GM19328 (cell line): ENCODE data around the gene PRSS8.

Experiments
- ATAC-seq: cut with Tn5 transposase; IDR thresholded peaks from one replicate; pipeline ENCODE4 v1.9.1; 2021; ENCODE audit warnings: mild to moderate bottlenecking, moderate library complexity; ENCODE audit not compliant: unreplicated experiment

The PRSS8 gene

DNA sequence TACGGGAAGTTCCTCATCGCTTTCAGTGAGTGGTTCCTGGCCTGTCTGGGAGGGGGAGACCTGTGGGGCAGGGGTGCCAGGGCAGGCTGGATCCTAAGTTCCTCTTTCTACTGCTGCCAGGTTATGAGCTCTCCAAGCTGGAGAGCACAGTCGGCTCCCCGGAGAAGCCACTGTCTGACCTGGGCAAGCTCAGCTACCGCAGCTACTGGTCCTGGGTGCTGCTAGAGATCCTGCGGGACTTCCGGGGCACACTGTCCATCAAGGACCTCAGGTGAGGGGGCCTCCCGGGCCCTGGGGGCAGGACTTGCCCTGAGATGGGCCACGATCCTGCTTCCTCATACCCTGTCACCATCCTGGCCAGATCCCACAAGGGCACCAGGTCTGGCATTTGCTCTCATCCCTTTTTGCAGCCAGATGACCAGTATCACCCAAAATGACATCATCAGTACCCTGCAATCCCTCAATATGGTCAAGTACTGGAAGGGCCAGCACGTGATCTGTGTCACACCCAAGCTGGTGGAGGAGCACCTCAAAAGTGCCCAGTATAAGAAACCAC, 5.1 kb downstream of the PRSS8 start:
- no peak for ATAC-seq

DNA sequence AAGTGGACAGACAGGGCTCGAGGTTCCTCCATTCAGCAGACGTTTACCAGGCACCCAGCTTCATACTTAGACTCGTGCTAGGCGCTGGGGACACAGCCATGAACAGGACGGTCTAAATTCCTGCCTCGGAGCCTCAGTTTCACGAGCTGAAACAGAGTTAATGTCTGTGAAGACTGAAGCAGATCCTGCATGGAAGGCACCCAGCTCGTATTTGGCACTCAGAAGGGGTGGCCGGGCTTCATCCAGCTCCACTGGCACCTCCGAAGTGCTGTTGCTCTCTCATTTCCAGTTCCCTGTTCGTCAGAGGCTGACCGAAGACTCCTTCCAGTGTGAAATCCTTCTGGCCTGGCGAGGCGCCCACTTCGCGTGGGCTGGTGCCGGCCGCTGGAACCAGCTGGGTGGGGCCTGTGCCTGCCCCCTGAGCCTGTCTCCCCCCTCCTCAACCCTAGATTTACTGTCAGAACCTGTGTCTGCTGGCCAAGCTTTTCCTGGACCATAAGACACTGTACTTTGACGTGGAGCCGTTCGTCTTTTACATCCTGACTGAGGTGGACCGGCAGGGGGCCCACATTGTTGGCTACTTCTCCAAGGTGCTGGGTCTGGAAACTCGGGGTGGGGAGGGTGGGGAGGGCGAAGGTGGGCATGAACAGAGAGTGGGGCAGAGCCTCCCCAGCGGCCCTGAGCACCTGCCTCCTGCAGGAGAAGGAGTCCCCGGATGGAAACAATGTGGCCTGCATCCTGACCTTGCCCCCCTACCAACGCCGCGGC, 5.8 kb downstream of the PRSS8 start:
- ATAC-seq, result no peak

DNA sequence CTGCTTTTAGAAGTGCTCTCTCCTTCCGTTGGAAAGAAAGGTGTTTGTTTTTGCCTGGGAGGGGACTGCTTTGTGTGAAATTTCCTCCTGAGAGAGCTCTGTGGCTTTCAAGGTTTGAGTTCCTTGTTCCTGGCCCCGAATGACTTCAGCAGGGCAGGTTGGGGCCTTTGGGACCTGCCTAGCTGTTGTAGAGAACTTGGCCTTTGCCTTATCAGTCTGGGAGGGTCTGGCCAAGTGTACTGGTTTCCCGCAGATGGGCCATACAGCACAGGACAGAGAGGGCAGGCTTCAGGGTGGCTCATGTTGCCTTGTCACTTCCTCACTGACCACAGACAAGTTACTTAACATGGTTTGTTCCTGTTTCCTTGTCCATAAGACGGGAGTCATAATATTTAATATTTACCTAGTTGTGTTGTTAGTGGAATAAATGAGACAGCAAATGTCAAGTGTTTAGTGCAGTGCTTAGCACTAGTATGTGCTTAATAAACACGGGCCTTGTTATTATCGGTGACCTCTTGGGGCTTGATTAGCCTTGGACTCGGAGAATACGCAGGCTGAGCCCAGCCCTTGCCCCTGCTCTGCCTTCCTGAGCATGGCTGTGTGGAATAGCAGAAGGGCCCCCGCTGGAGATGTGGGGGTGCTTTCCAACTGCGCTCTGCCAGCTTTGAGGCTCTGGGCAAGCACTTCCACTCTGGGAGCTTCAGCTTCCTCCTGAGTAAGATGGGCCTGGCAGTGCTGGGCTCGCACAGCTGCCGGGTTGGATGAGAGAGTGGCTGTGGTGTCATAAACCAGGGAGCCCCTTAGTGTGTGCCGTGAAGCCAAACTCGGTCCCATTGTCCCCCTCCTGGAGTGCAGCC, 6.6 kb downstream of the PRSS8 start:
- no peak for ATAC-seq

DNA sequence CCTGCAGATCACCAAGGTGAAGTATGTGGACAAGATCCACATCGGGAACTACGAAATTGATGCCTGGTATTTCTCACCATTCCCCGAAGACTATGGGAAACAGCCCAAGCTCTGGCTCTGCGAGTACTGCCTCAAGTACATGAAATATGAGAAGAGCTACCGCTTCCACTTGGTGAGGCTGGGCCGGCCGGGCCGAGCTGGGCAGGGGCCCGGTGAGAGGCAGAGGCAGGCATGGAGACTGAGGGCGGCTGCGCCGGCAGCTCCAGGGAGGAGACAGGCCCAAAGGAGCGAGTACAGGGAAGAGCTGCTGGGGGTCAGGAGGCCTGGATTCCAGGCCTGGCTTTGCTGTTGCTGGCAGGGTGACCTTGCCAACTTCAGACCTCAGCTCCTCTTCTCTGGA, 8.3 kb downstream of the PRSS8 start:
- no peak for ATAC-seq

DNA sequence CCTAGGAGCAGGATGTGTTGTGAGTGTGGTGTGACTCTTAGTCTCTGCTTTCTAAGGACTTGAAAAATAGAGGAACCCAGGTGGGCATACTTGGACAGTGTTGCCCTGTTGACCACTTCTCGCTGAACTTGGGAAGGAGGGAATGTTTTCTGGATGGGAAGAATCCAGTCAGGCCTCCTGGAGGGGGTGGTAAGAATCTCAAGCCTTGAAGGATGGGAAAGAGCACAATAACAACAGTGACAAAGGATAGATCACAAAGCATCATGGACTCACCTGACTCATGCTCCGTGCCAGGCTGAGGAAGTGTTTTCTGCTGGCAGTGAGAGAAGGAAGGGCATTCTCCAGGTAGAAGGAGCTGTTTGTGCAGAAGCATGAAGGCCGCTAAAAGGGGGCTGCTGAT, 9.7 kb downstream of the PRSS8 start:
- no peak for ATAC-seq

DNA sequence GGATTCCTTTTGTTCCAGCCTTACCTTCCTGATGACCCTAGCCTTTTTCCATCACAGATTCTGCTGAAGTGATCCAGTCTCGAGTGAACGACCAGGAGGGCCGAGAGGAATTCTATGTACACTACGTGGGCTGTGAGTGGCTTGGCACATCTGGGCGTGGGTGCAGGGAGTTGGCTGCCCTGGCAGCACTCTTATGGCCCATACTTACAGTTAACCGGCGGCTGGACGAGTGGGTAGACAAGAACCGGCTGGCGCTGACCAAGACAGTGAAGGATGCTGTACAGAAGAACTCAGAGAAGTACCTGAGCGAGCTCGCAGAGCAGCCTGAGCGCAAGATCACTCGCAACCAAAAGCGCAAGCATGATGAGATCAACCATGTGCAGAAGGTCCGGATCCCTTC, 15.4 kb downstream of the PRSS8 start:
- no peak for ATAC-seq

DNA sequence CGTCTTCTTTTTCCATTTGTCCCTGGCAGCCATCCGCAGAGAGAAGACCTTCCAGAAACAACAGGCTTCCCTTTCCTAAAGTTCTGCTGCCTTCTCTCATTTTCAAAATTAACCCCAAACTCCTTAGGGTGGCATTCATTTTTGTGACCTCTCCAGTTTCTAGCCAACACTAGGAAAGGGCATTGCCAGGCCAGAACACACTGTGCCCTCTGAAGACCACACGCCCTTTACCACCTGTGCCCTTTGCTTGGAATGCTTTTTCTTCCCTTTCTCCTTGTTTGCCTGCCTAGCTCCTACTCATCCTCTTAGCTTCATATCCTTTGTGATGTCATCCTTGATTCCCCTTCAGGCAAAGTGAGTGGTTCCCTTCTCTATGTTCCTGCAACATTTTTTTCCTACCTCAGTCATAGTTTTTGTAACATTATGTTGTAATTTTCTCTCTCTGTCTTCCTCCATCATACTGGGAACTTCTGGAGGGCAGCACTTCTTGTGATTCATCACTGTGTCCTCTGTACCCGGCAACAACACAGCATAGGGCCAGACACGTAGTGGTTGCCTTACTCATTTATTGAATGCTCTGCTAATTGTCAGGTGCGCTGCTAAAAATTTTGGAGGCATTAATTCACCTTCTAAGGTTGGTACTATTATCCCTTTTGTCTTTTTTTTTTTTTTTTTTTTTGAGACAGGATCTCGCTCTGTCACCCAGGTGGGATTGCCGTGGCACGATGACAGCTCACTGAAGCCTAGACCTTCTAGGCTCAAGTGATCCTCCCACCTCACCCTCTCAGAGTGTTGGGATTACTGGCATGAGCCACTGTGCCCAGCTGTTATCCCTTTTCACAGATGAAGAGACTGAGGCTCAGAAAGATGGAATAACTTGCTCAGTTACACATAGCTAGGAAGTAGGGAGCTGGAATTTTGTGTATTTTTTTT, 17.0 kb downstream of the PRSS8 start:
- ATAC-seq, result no peak

DNA sequence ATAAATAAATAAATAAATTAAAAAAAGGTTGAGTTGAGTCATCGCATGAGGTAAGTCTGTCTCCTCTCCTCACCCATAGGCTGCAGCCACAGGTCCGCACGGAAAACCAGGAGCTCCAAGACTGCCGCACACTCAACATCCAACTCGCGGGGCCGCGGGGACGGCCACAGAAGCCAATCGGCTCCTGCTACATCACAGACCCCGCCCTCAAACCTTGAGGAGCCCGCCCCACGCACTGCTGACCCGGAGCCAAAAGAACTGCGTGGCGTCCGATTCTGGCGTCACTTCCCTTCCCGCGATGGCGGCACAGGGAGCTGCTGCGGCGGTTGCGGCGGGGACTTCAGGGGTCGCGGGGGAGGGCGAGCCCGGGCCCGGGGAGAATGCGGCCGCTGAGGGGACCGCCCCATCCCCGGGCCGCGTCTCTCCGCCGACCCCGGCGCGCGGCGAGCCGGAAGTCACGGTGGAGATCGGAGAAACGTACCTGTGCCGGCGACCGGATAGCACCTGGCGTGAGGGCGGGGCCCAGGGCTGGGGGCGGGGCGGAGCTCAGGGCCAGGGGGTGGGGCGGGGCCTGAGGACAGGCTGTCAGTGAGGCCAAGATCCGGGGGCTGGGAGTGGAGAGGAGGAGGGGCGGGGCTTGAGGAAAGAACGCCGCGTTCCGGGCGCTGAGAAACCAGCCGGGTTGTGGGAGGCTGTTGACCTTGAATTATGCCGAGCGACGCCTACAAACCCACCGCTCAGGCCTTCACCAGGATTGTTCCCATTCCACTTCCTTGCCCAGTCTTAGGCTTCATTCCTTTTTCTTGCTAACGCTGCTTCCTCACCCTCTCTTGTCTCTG, 17.9 kb downstream of the PRSS8 start, which contains the start of gene KAT8:
TSS of gene KAT8 (plus strand) at position 281 of the 839 bp plus-strand sequence. CDS start at position 299, 18 bp downstream.
- ATAC-seq, result peak; percentile 89

DNA sequence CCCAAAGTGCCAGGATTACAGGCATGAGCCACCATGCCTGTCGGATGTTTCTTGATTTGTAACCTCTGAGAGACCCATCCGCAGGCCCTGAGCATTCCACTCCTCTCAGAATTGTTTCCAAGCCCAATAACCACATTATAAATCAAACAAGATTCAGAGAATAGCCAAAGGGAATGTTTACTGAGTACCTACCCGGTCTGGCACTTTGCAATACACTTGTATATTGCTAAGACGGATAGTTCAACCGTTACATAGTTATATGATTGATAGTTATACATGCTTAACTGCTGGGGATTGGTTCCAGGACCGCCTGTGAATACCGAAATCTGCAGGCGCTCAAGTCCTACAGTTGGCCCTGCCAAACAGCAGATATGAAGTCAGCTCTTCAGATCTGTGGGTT, 21.1 kb downstream of the PRSS8 start:
- ATAC-seq, result no peak

DNA sequence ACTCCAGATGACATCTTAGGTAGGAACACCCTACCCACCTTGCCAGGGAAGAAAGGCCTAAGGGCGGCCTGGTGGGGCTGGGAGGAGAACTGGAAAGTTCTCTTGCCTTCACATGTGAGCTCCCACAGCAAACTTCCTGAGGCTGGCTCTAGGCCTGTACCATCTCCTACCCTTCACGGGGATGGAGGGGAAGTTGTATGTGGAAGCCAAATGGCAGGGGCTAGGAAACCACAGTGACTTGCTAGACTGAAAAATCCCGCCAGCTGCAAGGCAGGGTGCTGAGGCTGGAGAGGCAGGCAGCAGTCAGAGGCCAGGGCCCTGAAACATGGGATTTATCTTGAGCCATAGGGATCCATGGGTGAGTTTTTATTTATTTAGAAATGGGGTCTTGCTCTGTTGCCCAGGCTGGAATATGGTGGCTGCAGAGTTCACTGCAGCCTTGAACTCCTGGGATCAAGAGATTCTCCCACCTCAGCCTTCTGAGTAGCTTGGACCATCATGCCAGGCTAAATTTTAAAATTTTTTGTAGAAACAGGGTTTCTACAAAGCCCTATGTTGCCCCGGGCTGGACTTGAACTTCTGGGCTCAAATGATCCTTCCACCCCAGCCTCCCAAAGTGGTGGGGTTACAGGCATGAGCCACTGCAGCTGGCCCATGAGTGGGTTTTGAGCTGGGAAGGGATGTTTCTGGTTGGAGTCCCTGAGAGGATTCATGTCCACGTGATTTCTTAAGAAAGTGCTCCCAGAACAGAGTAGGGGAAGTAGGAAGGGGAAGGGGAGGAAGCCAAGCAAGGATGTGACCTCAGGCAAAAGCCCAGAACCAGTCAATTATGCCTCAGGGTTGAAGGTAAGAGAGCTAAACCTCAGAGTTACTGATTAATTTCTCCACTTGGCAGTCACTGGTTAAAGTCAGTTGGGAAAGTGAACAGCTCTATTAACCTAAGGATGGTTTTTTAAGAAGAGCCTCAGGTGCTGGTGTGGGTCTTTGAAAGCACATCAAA, 22.1 kb downstream of the PRSS8 start:
- ATAC-seq, result no peak

DNA sequence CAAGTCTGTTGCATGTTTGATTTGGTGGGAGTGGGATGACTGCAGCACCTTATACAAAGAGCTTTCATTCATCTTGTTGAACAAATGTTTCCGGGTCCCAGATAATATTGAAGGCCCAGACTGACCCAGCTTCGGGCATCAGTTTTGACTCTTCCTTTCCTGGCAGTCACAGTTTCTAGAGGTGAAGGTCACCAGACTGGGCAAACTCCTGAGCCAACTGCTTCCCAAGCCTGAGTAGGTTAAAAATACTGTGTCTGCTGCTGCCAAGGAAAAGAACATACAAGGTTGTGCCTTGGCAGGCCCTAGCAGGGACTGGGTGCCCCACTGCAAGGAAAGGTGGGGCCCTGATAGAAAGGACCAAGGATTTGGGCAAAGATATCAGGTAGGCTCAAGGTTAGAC, 22.8 kb downstream of the PRSS8 start:
- ATAC-seq, result no peak

DNA sequence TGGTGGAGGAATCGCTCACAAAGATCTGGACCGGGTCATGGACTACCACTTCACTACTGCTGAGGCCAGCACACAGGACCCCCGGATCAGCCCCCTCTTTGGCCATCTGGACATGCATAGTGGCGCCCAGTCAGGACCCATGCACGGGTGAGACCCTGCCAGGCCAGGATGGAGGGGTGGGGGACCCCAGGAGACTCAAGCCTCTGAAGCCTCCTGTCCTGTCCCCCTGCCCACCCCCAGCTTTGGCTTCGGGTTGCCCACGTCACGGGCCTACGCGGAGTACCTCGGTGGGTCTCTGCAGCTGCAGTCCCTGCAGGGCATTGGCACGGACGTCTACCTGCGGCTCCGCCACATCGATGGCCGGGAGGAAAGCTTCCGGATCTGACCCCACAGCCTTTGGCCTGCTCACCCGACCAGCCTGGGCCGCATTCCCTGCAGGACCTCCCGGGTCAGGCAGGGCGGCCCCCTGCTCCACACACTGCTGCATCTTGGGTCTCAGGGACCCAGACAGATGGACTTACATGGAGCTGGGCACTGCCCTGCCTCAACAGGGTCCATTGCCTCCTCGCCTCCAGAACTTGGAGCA, 23.6 kb downstream of the PRSS8 start:
- ATAC-seq, result no peak

DNA sequence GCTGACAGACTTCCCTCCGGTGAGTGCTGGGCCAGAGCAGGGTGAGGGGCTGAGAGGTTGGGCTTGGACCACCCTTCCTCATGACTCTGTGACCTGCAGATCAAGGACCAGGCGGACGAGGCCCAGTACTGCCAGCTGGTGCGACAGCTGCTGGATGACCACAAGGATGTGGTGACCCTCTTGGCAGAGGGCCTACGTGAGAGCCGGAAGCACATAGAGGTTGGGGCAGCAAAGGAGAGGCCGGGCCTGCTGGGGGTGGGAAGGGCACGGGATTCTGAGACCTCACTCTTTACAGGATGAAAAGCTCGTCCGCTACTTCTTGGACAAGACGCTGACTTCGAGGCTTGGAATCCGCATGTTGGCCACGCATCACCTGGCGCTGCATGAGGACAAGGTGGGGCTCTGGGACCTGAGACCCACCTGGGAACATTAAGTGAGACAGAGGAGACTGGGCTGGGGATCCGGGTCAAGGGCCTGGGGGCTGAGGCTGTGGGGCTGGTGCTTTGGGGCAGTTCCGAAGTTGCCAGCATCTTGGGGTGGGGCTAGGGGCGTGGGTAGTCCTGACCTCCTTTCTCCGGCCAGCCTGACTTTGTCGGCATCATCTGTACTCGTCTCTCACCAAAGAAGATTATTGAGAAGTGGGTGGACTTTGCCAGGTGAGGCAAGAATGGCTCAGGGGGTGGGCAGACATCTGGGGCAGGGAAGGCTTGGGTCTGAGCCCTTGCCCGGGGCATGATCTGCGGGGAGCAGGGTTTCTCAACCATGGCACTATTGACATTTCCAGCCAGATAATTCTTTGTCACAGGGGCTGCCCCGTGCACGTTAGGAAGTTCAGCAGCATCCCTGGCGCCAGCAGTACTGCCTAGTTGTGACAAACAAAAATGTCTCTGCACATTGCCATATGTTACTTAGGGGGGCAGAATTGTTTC, 25.2 kb downstream of the PRSS8 start:
- ATAC-seq, result no peak

DNA sequence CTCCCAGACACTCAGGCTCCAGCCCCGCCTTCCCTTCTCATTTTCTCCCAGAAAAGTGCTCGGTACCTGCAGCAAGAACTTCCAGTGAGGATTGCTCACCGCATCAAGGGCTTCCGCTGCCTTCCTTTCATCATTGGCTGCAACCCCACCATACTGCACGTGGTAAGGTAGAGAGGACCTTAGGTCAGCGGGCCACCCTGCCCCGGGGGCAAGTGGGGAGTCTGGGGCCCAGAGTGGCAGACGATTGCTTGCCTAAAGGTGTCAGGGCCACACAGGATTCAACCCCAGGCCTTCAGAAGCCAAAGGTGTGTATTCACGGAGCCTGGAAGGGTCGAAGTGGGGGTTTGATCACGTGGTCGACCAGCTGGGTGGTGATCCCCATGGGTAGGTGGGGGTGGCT, 25.9 kb downstream of the PRSS8 start:
- no peak for ATAC-seq

DNA sequence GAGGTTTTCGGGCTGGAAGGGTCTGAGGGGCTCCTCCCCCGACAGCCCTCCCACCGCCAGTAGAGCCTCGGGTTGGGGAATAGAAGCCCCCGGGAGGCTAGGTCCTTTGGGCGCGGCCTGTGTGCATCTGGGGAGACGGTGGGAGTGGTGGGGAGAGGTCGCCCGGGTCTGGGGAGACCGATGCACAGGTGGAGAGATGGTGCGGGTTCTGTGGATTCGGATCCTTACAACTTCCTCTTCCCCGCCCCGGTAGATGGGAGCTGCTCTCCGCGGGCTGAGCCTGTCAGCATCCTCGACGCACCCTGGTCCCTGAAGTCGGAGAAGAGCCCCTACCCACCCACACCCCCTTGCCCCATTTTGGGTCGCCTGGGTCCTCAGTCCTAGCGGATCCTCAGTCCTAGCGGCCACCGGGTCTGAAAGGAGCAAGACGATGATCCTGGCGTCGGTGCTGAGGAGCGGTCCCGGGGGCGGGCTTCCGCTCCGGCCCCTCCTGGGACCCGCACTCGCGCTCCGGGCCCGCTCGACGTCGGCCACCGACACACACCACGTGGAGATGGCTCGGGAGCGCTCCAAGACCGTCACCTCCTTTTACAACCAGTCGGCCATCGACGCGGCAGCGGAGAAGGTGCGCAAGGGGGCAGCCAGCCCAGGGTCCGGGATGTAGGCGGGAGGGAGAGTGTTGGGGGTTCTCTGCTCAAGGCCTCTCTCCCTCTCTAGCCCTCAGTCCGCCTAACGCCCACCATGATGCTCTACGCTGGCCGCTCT, 26.6 kb downstream of the PRSS8 start:
- no peak for ATAC-seq

DNA sequence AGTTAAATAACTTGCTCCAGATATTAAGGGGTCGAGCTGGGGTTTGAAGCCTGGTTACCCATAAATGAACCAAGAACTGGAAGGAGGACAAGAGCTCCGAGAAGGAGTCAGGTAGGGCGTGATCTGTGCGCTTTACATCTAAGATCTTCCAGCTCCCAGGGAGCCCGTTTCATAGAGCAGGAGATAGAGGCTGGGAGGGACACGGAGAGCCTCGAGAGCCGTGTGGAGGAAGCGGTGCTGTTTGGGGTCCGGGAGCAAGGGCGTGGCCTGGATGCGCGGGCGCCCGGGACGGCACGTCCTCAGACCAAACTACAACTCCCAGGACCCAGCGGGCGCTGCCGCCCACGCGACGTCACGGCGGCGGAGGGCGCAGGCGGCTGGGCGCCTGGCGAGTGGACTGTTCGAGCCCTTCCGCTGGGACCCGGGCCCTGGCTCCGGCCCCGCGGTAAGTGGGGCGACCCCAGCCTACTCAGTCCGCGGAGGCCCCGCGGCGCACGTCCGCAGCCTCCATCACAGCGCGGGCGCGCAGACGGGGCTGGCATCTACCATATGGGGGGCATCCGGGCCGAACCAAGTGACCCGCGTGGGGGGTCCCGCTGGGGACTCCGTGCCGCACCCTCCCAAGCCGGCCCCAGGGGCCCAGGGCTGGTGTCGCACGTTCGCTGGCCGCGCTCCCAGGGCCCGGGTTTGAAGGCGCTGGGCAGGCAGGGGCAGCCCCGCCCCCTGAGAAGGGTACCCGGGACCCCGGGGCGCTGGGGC, 27.3 kb downstream of the PRSS8 start, which contains the start of gene BCKDK:
TSS of gene BCKDK (plus strand) at position 352 of the 759 bp plus-strand sequence. CDS start 838 bp downstream, outside the sequence.
- peak; percentile 84 for ATAC-seq
